Measurements from ENCODE around the gene GPR26. TPM values are rescaled to one million over a fixed set of nuclear protein-coding genes. Genes with fewer than 3 reads are reported as not detected.
"Not testable (repeated sequence)": the region's sequence is repeated elsewhere in the genome, so short reads cannot be mapped to it uniquely, and the experiment has no call there.

GPR26 gene
- total RNA-seq, 2 donors from 2014 or later, result not detected

DNA sequence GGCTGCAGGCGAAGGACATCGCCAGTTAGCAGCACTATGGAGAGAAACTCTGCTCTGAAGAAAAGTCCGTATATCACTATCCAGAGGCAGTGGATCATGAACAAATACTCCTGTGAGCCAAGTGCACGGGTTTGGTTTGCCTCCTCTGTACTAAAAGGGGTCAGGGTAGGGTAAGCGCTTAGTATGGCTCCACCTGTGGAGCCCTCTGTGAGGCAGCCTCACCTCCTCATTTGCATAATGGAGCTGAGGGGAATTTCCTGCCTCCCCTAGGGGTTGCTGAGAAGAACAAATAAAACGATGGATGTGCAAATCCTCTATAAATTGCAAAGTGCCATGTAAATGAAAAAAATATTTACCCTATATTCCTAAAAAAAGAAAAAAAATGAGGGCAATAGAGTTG, 63.4 kb downstream of the GPR26 start:
- DNase-seq (ENCODE audit: low spot score) (no peak), ATAC-seq (ENCODE audit: insufficient number of reproducible peaks, low FRiP score, low read depth) (no peak)
- H3K4me1 ChIP-seq (ENCODE audit: control insufficient read depth in 1 of 2, low read depth in 2 of 2), result peaks cover 0 to 12% of the 10 kb centered on the region in 2 donors
- TF ChIP-seq, protein P1, sequence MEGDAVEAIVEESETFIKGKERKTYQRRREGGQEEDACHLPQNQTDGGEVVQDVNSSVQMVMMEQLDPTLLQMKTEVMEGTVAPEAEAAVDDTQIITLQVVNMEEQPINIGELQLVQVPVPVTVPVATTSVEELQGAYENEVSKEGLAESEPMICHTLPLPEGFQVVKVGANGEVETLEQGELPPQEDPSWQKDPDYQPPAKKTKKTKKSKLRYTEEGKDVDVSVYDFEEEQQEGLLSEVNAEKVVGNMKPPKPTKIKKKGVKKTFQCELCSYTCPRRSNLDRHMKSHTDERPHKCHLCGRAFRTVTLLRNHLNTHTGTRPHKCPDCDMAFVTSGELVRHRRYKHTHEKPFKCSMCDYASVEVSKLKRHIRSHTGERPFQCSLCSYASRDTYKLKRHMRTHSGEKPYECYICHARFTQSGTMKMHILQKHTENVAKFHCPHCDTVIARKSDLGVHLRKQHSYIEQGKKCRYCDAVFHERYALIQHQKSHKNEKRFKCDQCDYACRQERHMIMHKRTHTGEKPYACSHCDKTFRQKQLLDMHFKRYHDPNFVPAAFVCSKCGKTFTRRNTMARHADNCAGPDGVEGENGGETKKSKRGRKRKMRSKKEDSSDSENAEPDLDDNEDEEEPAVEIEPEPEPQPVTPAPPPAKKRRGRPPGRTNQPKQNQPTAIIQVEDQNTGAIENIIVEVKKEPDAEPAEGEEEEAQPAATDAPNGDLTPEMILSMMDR (IDR thresholded peaks at IDR 0.05), result no peak
- no peak overlapping the region for H3K4me3 ChIP-seq
- H3K27me3 ChIP-seq (replicated peaks; ENCODE audit: insufficient read depth), result no peaks in the 10 kb centered on the region
- H3K27ac ChIP-seq, result no peak overlapping the region
- H3K36me3 ChIP-seq, result no peaks in the 10 kb centered on the region
- no peaks in the 10 kb centered on the region for H3K9me3 ChIP-seq

DNA sequence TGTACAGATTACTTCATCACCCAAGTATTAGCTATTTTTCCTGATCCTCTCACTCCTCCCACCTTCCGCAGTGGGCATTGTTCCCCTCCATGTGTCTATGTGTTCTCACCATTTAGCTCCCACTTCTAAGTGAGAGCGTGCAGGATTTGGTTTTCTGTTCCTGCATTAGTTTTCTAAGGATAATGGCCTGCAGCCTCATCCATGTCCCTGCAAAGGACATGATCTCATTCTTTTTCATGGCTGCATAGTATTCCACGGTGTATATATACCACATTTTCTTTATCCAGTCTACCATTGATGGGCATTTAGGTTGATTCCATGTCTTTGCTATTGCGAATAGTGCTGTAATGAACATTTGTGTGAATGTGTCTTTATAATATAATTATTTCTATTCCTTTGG, 70.8 kb downstream of the GPR26 start:
- H3K27ac ChIP-seq; H3K4me1 ChIP-seq (ENCODE audit: control insufficient read depth in 1 of 2, low read depth in 2 of 2); H3K9me3 ChIP-seq; H3K4me3 ChIP-seq; ATAC-seq (ENCODE audit: insufficient number of reproducible peaks, low FRiP score, low read depth); DNase-seq (ENCODE audit: low spot score); H3K27me3 ChIP-seq (replicated peaks; ENCODE audit: insufficient read depth); H3K36me3 ChIP-seq: not testable (repeated sequence)

DNA sequence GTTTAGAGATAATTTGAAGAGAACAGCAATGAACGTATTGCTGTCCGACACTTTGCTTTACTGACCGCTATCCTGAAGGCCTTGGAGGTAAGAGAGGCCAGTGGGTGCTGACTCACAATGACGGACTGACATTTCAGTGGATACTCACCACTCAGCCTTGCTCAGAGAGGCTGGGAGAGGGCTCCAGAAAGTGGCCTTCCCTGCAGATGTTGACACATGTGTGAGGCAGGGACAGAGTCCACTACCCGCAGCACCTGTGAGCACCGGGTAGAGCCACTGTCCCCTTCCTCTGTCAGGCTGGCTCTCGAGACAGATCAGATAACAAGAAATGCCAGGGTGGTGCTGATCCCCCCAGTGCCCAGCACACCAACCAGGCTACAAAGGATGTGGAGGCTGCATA, 75.0 kb downstream of the GPR26 start:
- H3K4me1 ChIP-seq (ENCODE audit: control insufficient read depth in 1 of 2, low read depth in 2 of 2), result no peaks in the 10 kb centered on the region
- no peaks in the 10 kb centered on the region for H3K27me3 ChIP-seq (replicated peaks; ENCODE audit: insufficient read depth)
- DNase-seq (ENCODE audit: low spot score), result no peak
- no peak overlapping the region for H3K27ac ChIP-seq
- TF ChIP-seq, protein P1 (IDR thresholded peaks at IDR 0.05), result no peak
- ATAC-seq (ENCODE audit: insufficient number of reproducible peaks, low FRiP score, low read depth), result no peak
- no peak overlapping the region for H3K4me3 ChIP-seq
- H3K36me3 ChIP-seq, result peaks cover 3% of the 10 kb centered on the region
- H3K9me3 ChIP-seq, result peaks cover 4% of the 10 kb centered on the region

DNA sequence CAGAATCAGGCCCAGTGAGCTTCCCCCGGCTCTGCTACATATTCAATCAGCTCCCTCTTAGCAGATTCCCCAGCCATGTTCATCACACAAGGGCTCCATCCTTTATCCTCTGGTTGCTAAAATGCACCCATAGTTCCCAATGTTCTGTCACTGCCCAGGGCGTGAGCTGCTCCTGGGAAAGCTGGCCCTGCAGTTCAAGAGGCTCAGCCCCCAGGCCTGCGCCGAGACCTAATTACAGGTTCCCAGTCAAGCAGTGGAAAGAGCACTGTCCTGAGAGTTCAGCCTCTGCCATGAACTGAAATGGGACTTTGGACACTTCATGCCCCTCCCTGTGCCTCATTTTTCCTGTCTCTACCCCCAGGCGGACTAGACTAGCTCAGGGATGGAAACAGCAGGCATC, 75.6 kb downstream of the GPR26 start:
- Histone ChIP-seq H3K4me1 (ENCODE audit: control insufficient read depth in 1 of 2, low read depth in 2 of 2) (no peaks in the 10 kb centered on the region), H3K36me3 (peaks cover 3% of the 10 kb centered on the region), H3K4me3 (no peak overlapping the region), H3K27ac (no peak overlapping the region), H3K9me3 (peaks cover 3% of the 10 kb centered on the region), H3K27me3 (replicated peaks; ENCODE audit: insufficient read depth) (no peaks in the 10 kb centered on the region)
- DNase-seq (ENCODE audit: low spot score) (no peak), ATAC-seq (ENCODE audit: insufficient number of reproducible peaks, low FRiP score, low read depth) (no peak)
- TF ChIP-seq, protein P1 (IDR thresholded peaks at IDR 0.05), result no peak

DNA sequence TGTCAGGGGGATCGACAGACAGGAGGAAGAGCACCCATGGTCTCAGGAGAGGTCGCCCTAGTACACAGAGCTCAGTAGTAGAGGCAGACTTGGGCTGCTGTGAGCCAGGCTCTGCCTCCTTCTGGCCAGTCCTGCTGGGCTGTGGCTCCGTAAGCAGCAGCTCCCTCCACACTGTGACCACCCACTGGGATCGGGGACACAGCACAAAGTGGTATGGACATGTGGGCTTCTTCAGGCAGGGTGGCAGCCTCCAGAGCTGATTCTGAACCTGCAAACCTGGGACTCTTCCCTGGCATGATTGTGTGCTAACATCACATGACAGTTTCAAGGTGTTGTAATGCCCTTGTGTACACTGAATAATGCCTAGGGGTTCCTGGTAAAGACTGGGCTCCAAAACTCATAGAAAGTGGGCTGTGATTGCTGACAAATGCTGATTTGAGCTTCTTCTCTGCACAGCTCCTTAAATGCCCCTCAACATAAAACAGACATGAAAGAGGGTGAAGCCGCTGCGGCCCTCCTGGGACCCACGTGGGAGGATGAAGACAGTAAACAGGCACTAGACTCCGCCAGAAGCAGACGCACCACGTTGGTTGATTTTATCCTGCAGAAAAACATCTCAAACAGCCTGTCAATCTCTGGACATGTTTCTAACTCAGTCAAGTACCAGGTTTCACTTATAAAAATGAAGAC, 76.7 kb downstream of the GPR26 start:
- TF ChIP-seq, protein P1 (IDR thresholded peaks at IDR 0.05), result no peak
- no peak for ATAC-seq (ENCODE audit: insufficient number of reproducible peaks, low FRiP score, low read depth)
- H3K4me1 ChIP-seq (ENCODE audit: control insufficient read depth in 1 of 2, low read depth in 2 of 2), result no peaks in the 10 kb centered on the region

More for the DNA sequence above, 76.7 kb downstream of the GPR26 start:
- no peak overlapping the region for H3K27ac ChIP-seq
- H3K27me3 ChIP-seq (replicated peaks; ENCODE audit: insufficient read depth), result no peaks in the 10 kb centered on the region
- no peak for DNase-seq (ENCODE audit: low spot score)
- H3K4me3 ChIP-seq, result no peak overlapping the region
- no peaks in the 10 kb centered on the region for H3K9me3 ChIP-seq
- peaks cover 3% of the 10 kb centered on the region for H3K36me3 ChIP-seq
